ENCODE measurements around the gene PPP1R1C. TPM values are rescaled to one million over a fixed set of nuclear protein-coding genes. Genes with fewer than 3 reads are reported as not detected.

Gene PPP1R1C
- polyA plus RNA-seq (2011; rRNA removed) (0.26 and 0.41 TPM in 2 replicates), polyA minus RNA-seq (2011; rRNA and poly(A)+ RNA removed) (not detected in 2 replicates)

GRCh38 chr2:181985632-181986205 lies at the start of gene PPP1R1C:
Gene PPP1R1C (plus strand): TSS chr2:181985853. CDS start chr2:181986111, 258 bp downstream.
- CTCF ChIA-PET, result interaction anchor here (1.7 to 1.8 kb wide), 2 partner anchors 31 to 91 kb away, joined by 6 read pairs; no protein-coding TSS in a partner anchor
- no peak for DNase-seq (ENCODE audit: low read depth, low spot score)
- H3K27ac ChIP-seq (ENCODE audit: low read depth, low read length), result no peak within 1 kb of the TSS
- no peaks in the 10 kb centered on the region for H3K9me3 ChIP-seq (ENCODE audit: control insufficient read depth, insufficient read depth, low read length)
- POLR2A ChIA-PET, result no interaction called here
- TF ChIP-seq CTCF (IDR thresholded peaks at IDR 0.05; ENCODE audit: low read depth, low read length), result no peak
- H3K27me3 ChIP-seq (ENCODE audit: control insufficient read depth, insufficient read depth, low read length), result no peaks in the 10 kb centered on the region
- no peak within 1 kb of the TSS for H3K4me3 ChIP-seq (ENCODE audit: low read depth, low read length)

GRCh38 chr2:181937473-181937872 lies 48.2 kb upstream of the PPP1R1C start:
- Histone ChIP-seq H3K27me3 (ENCODE audit: control insufficient read depth, insufficient read depth, low read length) (no peaks in the 10 kb centered on the region), H3K9me3 (ENCODE audit: control insufficient read depth, insufficient read depth, low read length) (no peaks in the 10 kb centered on the region), H3K4me3 (ENCODE audit: low read depth, low read length) (no peak overlapping the region), H3K27ac (ENCODE audit: low read depth, low read length) (no peak overlapping the region)
- TF ChIP-seq CTCF (IDR thresholded peaks at IDR 0.05; ENCODE audit: low read depth, low read length), result no peak
- DNase-seq (ENCODE audit: low read depth, low spot score), result no peak
- POLR2A ChIA-PET, result no interaction called here
- CTCF ChIA-PET, result interaction anchor here (0.7 to 8.5 kb wide), 3 partner anchors 17 to 195 kb away, joined by 3 to 48 read pairs (median 4); no protein-coding TSS in a partner anchor

- DNase-seq (ENCODE audit: low read depth, low spot score), result no peak
- no peak overlapping the region for H3K27ac ChIP-seq (ENCODE audit: low read depth, low read length)
- ChIA-PET CTCF (interaction anchor here (8.5 kb wide), 1 partner anchor 11 kb away, joined by 48 read pairs; no protein-coding TSS in a partner anchor), POLR2A (no interaction called here)
- H3K27me3 ChIP-seq (ENCODE audit: control insufficient read depth, insufficient read depth, low read length), result no peaks in the 10 kb centered on the region
- H3K9me3 ChIP-seq (ENCODE audit: control insufficient read depth, insufficient read depth, low read length), result no peaks in the 10 kb centered on the region
- TF ChIP-seq CTCF (IDR thresholded peaks at IDR 0.05; ENCODE audit: low read depth, low read length), result no peak
- no peak overlapping the region for H3K4me3 ChIP-seq (ENCODE audit: low read depth, low read length)
Measured at GRCh38 chr2:181943411-181944124, 42.1 kb upstream of the PPP1R1C start.

- H3K9me3 ChIP-seq (ENCODE audit: control insufficient read depth, insufficient read depth, low read length), result no peaks in the 10 kb centered on the region
- no peak for TF ChIP-seq CTCF (IDR thresholded peaks at IDR 0.05; ENCODE audit: low read depth, low read length)
- DNase-seq (ENCODE audit: low read depth, low spot score), result no peak
- H3K4me3 ChIP-seq (ENCODE audit: low read depth, low read length), result no peak overlapping the region
- ChIA-PET CTCF (no interaction called here), POLR2A (no interaction called here)
- H3K27ac ChIP-seq (ENCODE audit: low read depth, low read length), result no peak overlapping the region
- no peaks in the 10 kb centered on the region for H3K27me3 ChIP-seq (ENCODE audit: control insufficient read depth, insufficient read depth, low read length)
Measured at GRCh38 chr2:181944164-181944913, 41.3 kb upstream of the PPP1R1C start.

Measured in AG04450 (cell line).